A673 (cell line): Measurements from ENCODE around the gene TTLL10. TPM values are rescaled to one million over a fixed set of nuclear protein-coding genes. Genes with fewer than 3 reads are reported as not detected.

Experiments used
- BruUV-seq: library from RNA; stranded (reverse); fragments of 400-500 nt; replicated peaks from 2 replicates; lab custom pipeline; 2021; lab: Mats Ljungman, UMichigan
- CTCF ChIA-PET: fragments of 300-600 bp; sonication (Branson Sonifier 250); formaldehyde crosslinking; loops from one replicate; lab custom pipeline; 2022; ENCODE audit warnings: antibody characterized with exemption; lab: Charles Lee
- POLR2A ChIA-PET: fragments of 300-600 bp; sonication (Branson Sonifier 250); formaldehyde crosslinking; loops from one replicate; lab custom pipeline; 2022; ENCODE audit warnings: antibody characterized with exemption; ENCODE audit not compliant: low non-redundant PET; lab: Charles Lee
- DNase-seq: peaks from one replicate; pipeline ENCODE4 v3.0.0-alpha.2; 2015; ENCODE audit warnings: low spot score
- H3K27ac ChIP-seq: fragments of 200-600 bp; sonication (generic); 2 replicates; pipeline ENCODE4 v1.5.1; 2016; ENCODE audit warnings: mixed run types, low read depth, mild to moderate bottlenecking, mixed read lengths, antibody characterized with exemption, low read length; ENCODE audit not compliant: poor library complexity, severe bottlenecking
- H3K27me3 ChIP-seq: fragments of 200-600 bp; sonication (generic); replicated peaks from 2 replicates; pipeline ENCODE4 v1.6.1; 2017; ENCODE audit warnings: mixed run types, low read depth, mild to moderate bottlenecking, mixed read lengths, antibody characterized with exemption, low read length; ENCODE audit not compliant: insufficient read depth, poor library complexity
- H3K36me3 ChIP-seq: fragments of 200-600 bp; sonication (generic); 2 replicates; pipeline ENCODE4 v1.6.1; 2016; ENCODE audit warnings: mixed run types, mild to moderate bottlenecking, mixed read lengths, antibody characterized with exemption, low read length; ENCODE audit not compliant: insufficient read depth, poor library complexity, severe bottlenecking
- H3K4me1 ChIP-seq: fragments of 200-600 bp; sonication (generic); 2 replicates; pipeline ENCODE4 v1.6.1; 2017; ENCODE audit warnings: mixed run types, mild to moderate bottlenecking, mixed read lengths, antibody characterized with exemption, low read length; ENCODE audit not compliant: insufficient read depth, poor library complexity, severe bottlenecking
- H3K4me3 ChIP-seq: fragments of 200-600 bp; sonication (generic); 2 replicates; pipeline ENCODE4 v1.5.1; 2016; ENCODE audit warnings: low read depth, mixed run types, mild to moderate bottlenecking, mixed read lengths, low read length; ENCODE audit not compliant: poor library complexity, severe bottlenecking
- H3K9me3 ChIP-seq: fragments of 200-600 bp; sonication (generic); 2 replicates; pipeline ENCODE4 v1.6.1; 2016; ENCODE audit warnings: mixed run types, low read depth, mild to moderate bottlenecking, mixed read lengths, antibody characterized with exemption, low read length; ENCODE audit not compliant: poor library complexity, severe bottlenecking
- CTCF ChIP-seq: fragments of 300-800, 200-600 bp; sonication (generic); conservative IDR thresholded peaks from 2 replicates; pipeline ENCODE4 v1.5.1; 2017; ENCODE audit warnings: low read depth, mild to moderate bottlenecking, antibody characterized with exemption, low read length, moderate library complexity, mixed read lengths
- EZH2 ChIP-seq: fragments of 200-600 bp; sonication (generic); IDR thresholded peaks from 2 replicates; pipeline ENCODE4 v1.6.1; 2017; ENCODE audit warnings: borderline replicate concordance, low read depth, mild to moderate bottlenecking, mixed read lengths, antibody characterized with exemption, low read length; ENCODE audit not compliant: poor library complexity, severe bottlenecking
- intact Hi-C: fragments of 100-400 bp; cut with micrococcal nuclease; formaldehyde crosslinking; loops from one replicate; pipeline ENCODE4 v1.10.0; 2022; ENCODE audit not compliant: unreplicated experiment
- total RNA-seq: library from RNA; stranded (reverse); gene quantifications from 2 replicates; pipeline ENCODE4 v1.2.3, GENCODE V29; 2021

TTLL10 gene
- total RNA-seq, 1 experiment from 2014 or later, result not detected

DNA sequence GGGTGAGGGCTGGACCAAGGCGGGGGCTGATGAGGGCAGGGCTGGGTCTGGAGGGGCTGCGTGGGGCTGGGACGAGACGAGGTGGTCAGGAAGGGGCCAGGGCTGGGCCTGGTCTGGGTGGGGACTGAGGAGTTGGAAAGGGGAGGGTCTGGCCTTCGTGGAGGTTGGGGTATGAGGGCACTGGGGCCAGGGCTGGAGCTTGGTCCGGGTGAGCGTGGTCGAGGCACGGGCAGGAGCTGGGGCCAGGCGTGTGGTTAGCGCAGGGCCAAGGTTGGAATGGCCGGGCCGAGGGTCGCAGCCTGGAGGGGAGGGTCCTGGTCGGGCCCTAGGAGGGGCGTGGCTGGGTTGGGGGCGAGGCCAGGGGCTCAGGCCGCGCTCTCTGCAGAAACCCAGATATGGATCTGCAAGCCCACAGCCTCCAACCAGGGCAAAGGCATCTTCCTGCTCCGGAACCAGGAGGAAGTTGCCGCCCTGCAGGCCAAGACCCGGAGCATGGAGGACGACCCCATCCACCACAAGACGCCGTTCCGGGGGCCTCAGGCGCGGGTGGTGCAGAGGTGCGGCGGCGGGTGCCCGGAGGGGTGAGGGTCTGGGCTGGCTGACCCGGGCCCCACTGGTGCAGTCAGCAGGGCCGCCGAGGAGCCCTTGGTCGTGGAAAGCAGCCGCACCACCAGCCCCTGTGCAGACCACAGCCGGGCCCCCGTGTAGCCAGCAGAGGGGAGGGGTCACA is 9.0 kb downstream of the TTLL10 start:
- no peak for DNase-seq
- CTCF ChIA-PET, result no interaction called here

DNA sequence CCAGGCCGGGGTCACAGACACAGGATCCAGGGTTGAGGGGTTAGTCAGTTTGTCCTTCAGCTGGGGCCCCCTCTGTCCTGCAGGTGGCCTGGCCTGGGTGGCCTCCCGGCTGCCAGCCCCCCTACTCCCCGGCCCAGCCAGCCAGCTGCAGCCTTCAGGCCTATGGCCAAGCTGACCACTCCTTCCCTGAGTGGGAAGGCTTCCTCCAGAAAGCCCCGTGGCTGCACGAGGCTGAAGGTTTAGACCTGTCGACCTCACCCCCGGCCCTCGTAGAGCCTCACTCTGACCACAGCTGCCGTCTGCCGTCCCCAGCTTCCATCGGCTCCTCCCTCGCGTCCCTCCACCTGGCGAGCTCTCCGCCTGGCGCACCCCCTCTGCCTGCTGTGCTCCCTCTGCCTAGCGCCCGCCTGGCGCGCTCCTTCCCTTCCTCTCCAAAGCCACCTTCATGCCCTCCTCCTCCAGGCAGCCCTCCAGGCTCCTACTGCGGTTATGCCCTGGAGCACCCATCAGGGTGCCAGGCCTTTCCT is 9.6 kb downstream of the TTLL10 start:
- DNase-seq, result no peak

More for the DNA sequence above, 9.0 kb downstream of the TTLL10 start:
- no TSS peak for BruUV-seq
- H3K4me3 ChIP-seq, result no peak overlapping the region
- no peak for TF ChIP-seq CTCF
- no peak for TF ChIP-seq EZH2
- intact Hi-C loops, result no loop called here
- POLR2A ChIA-PET, result no interaction called here
- H3K9me3 ChIP-seq, result no peaks in the 10 kb centered on the region
- no peaks in the 10 kb centered on the region for H3K4me1 ChIP-seq
- no peak overlapping the region for H3K27ac ChIP-seq
- no peaks in the 10 kb centered on the region for H3K36me3 ChIP-seq
- no peaks in the 10 kb centered on the region for H3K27me3 ChIP-seq

More for the DNA sequence above, 9.6 kb downstream of the TTLL10 start:
- Histone ChIP-seq H3K9me3 (no peaks in the 10 kb centered on the region), H3K36me3 (no peaks in the 10 kb centered on the region), H3K27ac (no peak overlapping the region), H3K27me3 (no peaks in the 10 kb centered on the region), H3K4me3 (no peak overlapping the region), H3K4me1 (no peaks in the 10 kb centered on the region)
- no TSS peak for BruUV-seq
- POLR2A ChIA-PET, result no interaction called here
- TF ChIP-seq EZH2 (no peak), CTCF (no peak)
- intact Hi-C loops, result no loop called here
- CTCF ChIA-PET, result no interaction called here
